ENCODE results near the gene ELL2. TPM values are rescaled to one million over a fixed set of nuclear protein-coding genes. Genes with fewer than 3 reads are reported as not detected.

Gene ELL2
- total and polyA plus RNA-seq, 2 of the 13 experiments (the other 11 are each of a cell fraction or from before 2014, with no cell fraction given), result 78.9 to 97.1 TPM

DNA sequence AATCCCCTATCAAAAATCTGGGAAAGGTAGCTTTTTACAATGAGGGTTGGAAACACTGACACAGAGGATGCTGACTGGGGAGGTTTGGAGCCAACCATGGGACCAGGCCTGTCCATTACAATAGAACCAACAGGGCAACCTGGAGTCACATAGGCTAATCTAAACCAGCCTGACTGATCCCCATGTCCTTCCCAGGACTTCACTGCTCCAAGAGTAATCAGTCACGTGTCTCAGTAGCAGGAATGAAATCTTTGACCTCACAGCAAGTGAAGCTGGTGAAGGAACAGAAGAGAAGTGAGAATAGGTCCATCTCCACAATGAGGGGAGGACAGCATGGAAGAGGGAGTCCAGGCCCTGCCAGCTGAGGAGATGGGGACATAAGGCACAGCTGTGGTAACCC is 123.1 kb downstream of the ELL2 start:
- TF ChIP-seq PHF5A (CRISPR knock-in tag; IDR thresholded peaks at IDR 0.05; ENCODE audit: low read depth, unreplicated experiment), result no peak
- no peak for TF ChIP-seq ZNF335 (CRISPR knock-in tag; IDR thresholded peaks at IDR 0.05)
- 0 out of 2 replicates have a peak, but pooled peaks have one; percentile 34 for TF ChIP-seq EHMT2 (IDR thresholded peaks at IDR 0.05; ENCODE audit: borderline replicate concordance, low read depth, low read length)
- no peak overlapping the region for H3K9ac ChIP-seq (ENCODE audit: insufficient read depth, low read depth, low read length)
- WGBS (ENCODE audit: low lambda C conversion rate), result 69% methylated on average over 1 of the region's 1 CpG
- H3K79me2 ChIP-seq (ENCODE audit: insufficient read depth, low read length), result no peaks in the 10 kb centered on the region
- in situ Hi-C loops (cut with HindIII; ENCODE audit: extremely low pct_ligation_motif_present, low pct_unique_long_range_greater_than_20kb), result loop anchor here (25.0 kb wide), 1 partner anchor 551 kb away; the partner anchor contains the start of gene MCTP1
- no peak for DNase-seq (ENCODE audit: low spot score)
- ChIA-PET POLR2A (interaction anchor here (7.8 kb wide), 1 partner anchor 16 kb away, joined by 130 read pairs; the partner anchor contains the start of gene GLRX), CTCF (ENCODE audit: low intra/inter-chr PET ratio, low total read pairs) (no interaction called here)
- BruUV-seq (replicated peaks), result no TSS peak
- H4K20me1 ChIP-seq (ENCODE audit: insufficient read depth, low read length), result no peaks in the 10 kb centered on the region
- no peak overlapping the region for H3K4me2 ChIP-seq (ENCODE audit: low read depth, low read length)
- no peak for ATAC-seq
- no peaks in the 10 kb centered on the region for H3K36me3 ChIP-seq (replicated peaks in 1 of 2; ENCODE audit: control insufficient read depth in 1 of 2, insufficient read depth in 2 of 2, low read length in 2 of 2)
- intact Hi-C loops (cut with micrococcal nuclease; ENCODE audit: unreplicated experiment), result no loop called here
- no peak overlapping the region for H3K27ac ChIP-seq (ENCODE audit: extremely low read length, insufficient read depth, low read length)
- H3K27me3 ChIP-seq (ENCODE audit: control insufficient read depth in 1 of 2, insufficient read depth in 2 of 2, low read length in 2 of 2), result no peaks in the 10 kb centered on the region
- FAIRE-seq, result no peak
- no peak overlapping the region for H2AFZ ChIP-seq (ENCODE audit: low read length)
- peaks cover 80% of the 10 kb centered on the region for H3K4me1 ChIP-seq (ENCODE audit: insufficient read depth, low read length)
- no peaks in the 10 kb centered on the region for H3K9me3 ChIP-seq (ENCODE audit: low read length)
- H3K4me3 ChIP-seq (replicated peaks in 1 of 3; ENCODE audit: insufficient read depth in 1 of 3, low read depth in 2 of 3, low read length in 3 of 3), result no peak overlapping the region

DNA sequence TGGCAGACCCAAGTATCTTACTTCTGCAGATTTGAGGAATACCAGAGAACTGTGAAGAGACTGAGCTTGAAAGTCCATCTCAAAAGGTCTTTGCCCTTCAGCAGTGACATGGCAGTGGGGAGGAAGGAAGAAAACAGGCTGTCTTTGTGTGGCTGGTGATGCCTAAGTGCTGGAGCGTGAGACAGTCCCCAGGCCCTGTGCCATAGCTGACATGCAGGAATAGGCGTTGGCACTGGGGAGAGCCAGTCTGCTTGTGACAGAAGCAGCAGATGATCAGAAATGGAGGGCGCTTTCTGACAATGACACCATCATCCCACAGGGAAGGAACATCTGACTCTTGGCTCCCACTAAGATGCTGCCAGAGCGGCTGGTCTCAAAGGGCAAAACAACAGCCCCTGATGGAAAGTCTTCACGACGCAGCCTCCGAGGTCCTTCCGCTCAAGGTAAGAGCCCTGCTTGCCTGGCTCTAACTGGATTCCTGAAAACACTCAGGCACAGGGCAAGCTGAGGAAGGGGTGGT is 123.6 kb downstream of the ELL2 start:
- CTCF ChIA-PET (ENCODE audit: low intra/inter-chr PET ratio, low total read pairs), result no interaction called here
- no peak for TF ChIP-seq CC2D1A (CRISPR knock-in tag; IDR thresholded peaks at IDR 0.05)
- TF ChIP-seq ARHGAP35 (CRISPR knock-in tag; IDR thresholded peaks at IDR 0.05; ENCODE audit: borderline replicate concordance), result no peak
- TF ChIP-seq ATF7-NPFF (CRISPR knock-in tag; IDR thresholded peaks at IDR 0.05; ENCODE audit: low read depth), result no peak
- no peak for TF ChIP-seq HMGA1 (CRISPR knock-in tag; conservative IDR thresholded peaks at IDR 0.05)
- TF ChIP-seq NKX3-1 (CRISPR knock-in tag; IDR thresholded peaks at IDR 0.05), result no peak
- TF ChIP-seq, protein P1, sequence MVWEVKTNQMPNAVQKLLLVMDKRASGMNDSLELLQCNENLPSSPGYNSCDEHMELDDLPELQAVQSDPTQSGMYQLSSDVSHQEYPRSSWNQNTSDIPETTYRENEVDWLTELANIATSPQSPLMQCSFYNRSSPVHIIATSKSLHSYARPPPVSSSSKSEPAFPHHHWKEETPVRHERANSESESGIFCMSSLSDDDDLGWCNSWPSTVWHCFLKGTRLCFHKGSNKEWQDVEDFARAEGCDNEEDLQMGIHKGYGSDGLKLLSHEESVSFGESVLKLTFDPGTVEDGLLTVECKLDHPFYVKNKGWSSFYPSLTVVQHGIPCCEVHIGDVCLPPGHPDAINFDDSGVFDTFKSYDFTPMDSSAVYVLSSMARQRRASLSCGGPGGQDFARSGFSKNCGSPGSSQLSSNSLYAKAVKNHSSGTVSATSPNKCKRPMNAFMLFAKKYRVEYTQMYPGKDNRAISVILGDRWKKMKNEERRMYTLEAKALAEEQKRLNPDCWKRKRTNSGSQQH (CRISPR knock-in tag; IDR thresholded peaks at IDR 0.05; ENCODE audit: low read depth), result no peak
- 0 out of 2 replicates have a peak, but pooled peaks have one; percentile 18 for TF ChIP-seq HNRNPL (IDR thresholded peaks at IDR 0.05; ENCODE audit: low read depth, low read length)
- TF ChIP-seq ZNF530 (CRISPR knock-in tag; IDR thresholded peaks at IDR 0.05; ENCODE audit: low read depth), result no peak
- TF ChIP-seq ARNT (IDR thresholded peaks at IDR 0.05), result no peak
- no TSS peak for BruUV-seq (replicated peaks)
- Histone ChIP-seq H2AFZ (ENCODE audit: low read length) (no peak overlapping the region), H3K27ac (ENCODE audit: extremely low read length, insufficient read depth, low read length) (no peak overlapping the region), H3K79me2 (ENCODE audit: insufficient read depth, low read length) (no peaks in the 10 kb centered on the region), H3K4me2 (ENCODE audit: low read depth, low read length) (no peak overlapping the region), H3K4me1 (ENCODE audit: insufficient read depth, low read length) (peaks cover 80% of the 10 kb centered on the region), H3K9me3 (ENCODE audit: low read length) (no peaks in the 10 kb centered on the region), H3K36me3 (replicated peaks in 1 of 2; ENCODE audit: control insufficient read depth in 1 of 2, insufficient read depth in 2 of 2, low read length in 2 of 2) (no peaks in the 10 kb centered on the region), H4K20me1 (ENCODE audit: insufficient read depth, low read length) (no peaks in the 10 kb centered on the region), H3K4me3 (replicated peaks in 1 of 3; ENCODE audit: insufficient read depth in 1 of 3, low read depth in 2 of 3, low read length in 3 of 3) (no peak overlapping the region), H3K27me3 (ENCODE audit: control insufficient read depth in 1 of 2, insufficient read depth in 2 of 2, low read length in 2 of 2) (no peaks in the 10 kb centered on the region), H3K9ac (ENCODE audit: insufficient read depth, low read depth, low read length) (no peak overlapping the region)
- FAIRE-seq (no peak), DNase-seq (ENCODE audit: low spot score) (no peak), ATAC-seq (no peak)
- POLR2A ChIA-PET, result interaction anchor here (7.8 kb wide), 1 partner anchor 15 kb away, joined by 130 read pairs; the partner anchor contains the start of gene GLRX
- intact Hi-C loops (cut with micrococcal nuclease; ENCODE audit: unreplicated experiment) (no loop called here), in situ Hi-C loops (cut with HindIII; ENCODE audit: extremely low pct_ligation_motif_present, low pct_unique_long_range_greater_than_20kb) (loop anchor here (25.0 kb wide), 1 partner anchor 551 kb away; the partner anchor contains the start of gene MCTP1)
- WGBS (ENCODE audit: low lambda C conversion rate), result 84% methylated on average over 7 of the region's 8 CpGs

All from HepG2 (cell line).